Measurements from ENCODE around the gene SLC6A11.

The SLC6A11 gene

GRCh38 chr3:10944866-10945265 is 128.8 kb downstream of the SLC6A11 start:
- no peak for ATAC-seq (ENCODE audit: low read depth)
- DNase-seq (ENCODE audit: low spot score in 2 of 2): no peak
- Mint-ChIP-seq H3K4me3 (no peak overlapping the region), H3K36me3 (no peaks in the 10 kb centered on the region), H3K27me3 (peaks cover 11% of the 10 kb centered on the region), H3K9me3 (peaks cover 2% of the 10 kb centered on the region), H3K27ac (no peak overlapping the region), H3K4me1 (no peaks in the 10 kb centered on the region)

DNA sequence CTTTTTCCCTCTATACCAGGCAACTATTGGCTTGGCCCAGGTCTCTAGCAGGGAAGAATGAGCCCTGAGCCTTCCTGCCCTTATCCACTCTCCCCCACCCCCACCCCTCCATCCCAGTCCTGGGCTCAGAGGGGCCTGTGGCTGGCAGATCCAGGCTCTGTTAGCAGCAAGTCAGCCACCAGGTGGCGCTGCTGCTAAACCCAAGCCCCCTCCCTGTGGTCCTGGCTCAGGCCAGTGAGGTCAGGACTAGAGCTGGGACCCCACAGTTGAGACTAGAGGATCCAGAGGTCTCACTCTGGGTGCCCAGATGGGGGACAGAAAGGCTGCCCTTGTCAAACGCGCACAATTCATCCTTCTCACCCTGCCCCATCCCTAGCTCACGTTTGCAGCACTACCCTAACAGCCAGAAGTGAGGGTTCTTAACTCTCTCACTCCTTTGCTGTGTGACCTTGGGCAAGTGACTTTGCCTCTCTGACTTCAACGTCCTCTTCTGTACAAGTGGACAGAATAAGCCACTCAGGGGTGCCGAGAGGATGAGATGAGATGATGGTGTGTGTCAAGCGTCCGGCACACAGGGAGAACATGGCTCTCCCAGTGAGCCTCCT is 129.8 kb downstream of the SLC6A11 start:
- H3K4me3 Mint-ChIP-seq: no peak overlapping the region
- no peak overlapping the region for H3K27ac Mint-ChIP-seq
- ATAC-seq (ENCODE audit: low read depth) (peak; percentile 73), DNase-seq (ENCODE audit: low spot score in 2 of 2) (peak; percentile 35 to 59)
- H3K27me3 Mint-ChIP-seq: peaks cover 14% of the 10 kb centered on the region
- peaks cover 2% of the 10 kb centered on the region for H3K9me3 Mint-ChIP-seq
- no peaks in the 10 kb centered on the region for H3K36me3 Mint-ChIP-seq
- H3K4me1 Mint-ChIP-seq: no peaks in the 10 kb centered on the region

GRCh38 chr3:10946526-10946925 is 130.5 kb downstream of the SLC6A11 start:
- H3K27me3 Mint-ChIP-seq: peaks cover 14% of the 10 kb centered on the region
- ATAC-seq (ENCODE audit: low read depth) (no peak), DNase-seq (ENCODE audit: low spot score in 2 of 2) (no peak)
- no peaks in the 10 kb centered on the region for H3K4me1 Mint-ChIP-seq
- H3K4me3 Mint-ChIP-seq: no peak overlapping the region
- H3K9me3 Mint-ChIP-seq: peaks cover 2% of the 10 kb centered on the region
- H3K27ac Mint-ChIP-seq: no peak overlapping the region
- H3K36me3 Mint-ChIP-seq: no peaks in the 10 kb centered on the region

- Mint-ChIP-seq H3K4me1 (no peaks in the 10 kb centered on the region), H3K4me3 (no peak overlapping the region), H3K27ac (no peak overlapping the region), H3K27me3 (peaks cover 12% of the 10 kb centered on the region), H3K36me3 (no peaks in the 10 kb centered on the region), H3K9me3 (no peaks in the 10 kb centered on the region)
- ATAC-seq (ENCODE audit: low read depth) (no peak), DNase-seq (ENCODE audit: low spot score in 2 of 2) (no peak)
These were observed 132.3 kb downstream of the SLC6A11 start for GRCh38 chr3:10948326-10948725.

- Mint-ChIP-seq H3K4me3 (no peak overlapping the region), H3K9me3 (no peaks in the 10 kb centered on the region), H3K27me3 (peaks cover 18% of the 10 kb centered on the region), H3K27ac (no peak overlapping the region), H3K36me3 (no peaks in the 10 kb centered on the region), H3K4me1 (no peaks in the 10 kb centered on the region)
- DNase-seq (ENCODE audit: low spot score in 2 of 2) (no peak), ATAC-seq (ENCODE audit: low read depth) (no peak)
These were observed 133.2 kb downstream of the SLC6A11 start for GRCh38 chr3:10949197-10949596.

GRCh38 chr3:10950476-10951294 is 134.7 kb downstream of the SLC6A11 start:
- no peaks in the 10 kb centered on the region for H3K9me3 Mint-ChIP-seq
- H3K36me3 Mint-ChIP-seq: no peaks in the 10 kb centered on the region
- H3K4me3 Mint-ChIP-seq: no peak overlapping the region
- DNase-seq (ENCODE audit: low spot score in 2 of 2): no peak
- H3K27me3 Mint-ChIP-seq: peaks cover 17% of the 10 kb centered on the region
- H3K4me1 Mint-ChIP-seq: no peaks in the 10 kb centered on the region
- ATAC-seq (ENCODE audit: low read depth): no peak
- no peak overlapping the region for H3K27ac Mint-ChIP-seq

GRCh38 chr3:10951295-10951926 is 135.4 kb downstream of the SLC6A11 start:
- no peak for DNase-seq (ENCODE audit: low spot score in 2 of 2)

DNA sequence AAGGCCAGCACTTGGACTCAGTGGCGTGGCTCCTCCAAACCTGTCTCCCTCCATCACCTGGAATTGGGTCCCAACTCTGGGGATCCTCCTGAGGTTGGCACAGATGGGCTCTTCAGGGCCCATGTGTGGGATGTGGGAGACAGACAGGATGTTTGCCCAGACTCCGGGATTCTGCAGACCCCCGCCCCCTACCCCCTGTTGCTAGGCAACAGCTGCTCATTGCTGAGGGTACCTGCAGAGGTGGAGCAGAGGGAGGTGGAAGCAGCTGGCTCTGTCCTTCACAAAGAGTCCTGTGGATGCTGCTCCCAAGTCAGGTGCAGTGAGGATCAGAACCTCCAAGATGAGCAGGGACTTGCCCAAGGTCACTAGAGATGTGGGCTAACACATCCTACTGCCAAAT is 136.5 kb downstream of the SLC6A11 start:
- no peak for ATAC-seq (ENCODE audit: low read depth)
- Mint-ChIP-seq H3K27ac (no peak overlapping the region), H3K4me1 (no peaks in the 10 kb centered on the region), H3K4me3 (no peak overlapping the region), H3K36me3 (no peaks in the 10 kb centered on the region), H3K9me3 (no peaks in the 10 kb centered on the region), H3K27me3 (peaks cover 15% of the 10 kb centered on the region)
- DNase-seq (ENCODE audit: low spot score in 2 of 2): no peak

More at GRCh38 chr3:10951295-10951926, 135.4 kb downstream of the SLC6A11 start:
- Mint-ChIP-seq H3K4me1 (no peaks in the 10 kb centered on the region), H3K36me3 (no peaks in the 10 kb centered on the region), H3K9me3 (no peaks in the 10 kb centered on the region), H3K4me3 (no peak overlapping the region), H3K27ac (no peak overlapping the region), H3K27me3 (peaks cover 18% of the 10 kb centered on the region)
- ATAC-seq (ENCODE audit: low read depth): no peak

GRCh38 chr3:10954740-10955139 is 138.7 kb downstream of the SLC6A11 start:
- ATAC-seq (ENCODE audit: low read depth) (no peak), DNase-seq (ENCODE audit: low spot score in 2 of 2) (no peak)
- no peaks in the 10 kb centered on the region for H3K4me1 Mint-ChIP-seq
- H3K36me3 Mint-ChIP-seq: no peaks in the 10 kb centered on the region
- no peak overlapping the region for H3K4me3 Mint-ChIP-seq
- peaks cover 12% of the 10 kb centered on the region for H3K27me3 Mint-ChIP-seq
- no peak overlapping the region for H3K27ac Mint-ChIP-seq
- no peaks in the 10 kb centered on the region for H3K9me3 Mint-ChIP-seq

- ATAC-seq (ENCODE audit: low read depth): no peak
- Mint-ChIP-seq H3K27ac (no peak overlapping the region), H3K27me3 (peaks cover 14% of the 10 kb centered on the region), H3K9me3 (no peaks in the 10 kb centered on the region), H3K36me3 (no peaks in the 10 kb centered on the region), H3K4me3 (no peak overlapping the region), H3K4me1 (no peaks in the 10 kb centered on the region)
- no peak for DNase-seq (ENCODE audit: low spot score in 2 of 2)
These were observed 139.9 kb downstream of the SLC6A11 start for GRCh38 chr3:10955711-10956453.

GRCh38 chr3:10956531-10956930 is 140.5 kb downstream of the SLC6A11 start:
- Mint-ChIP-seq H3K27ac (no peak overlapping the region), H3K9me3 (no peaks in the 10 kb centered on the region), H3K36me3 (no peaks in the 10 kb centered on the region), H3K4me3 (no peak overlapping the region), H3K27me3 (peaks cover 14% of the 10 kb centered on the region), H3K4me1 (no peaks in the 10 kb centered on the region)
- DNase-seq (ENCODE audit: low spot score in 2 of 2): no peak
- no peak for ATAC-seq (ENCODE audit: low read depth)

DNA sequence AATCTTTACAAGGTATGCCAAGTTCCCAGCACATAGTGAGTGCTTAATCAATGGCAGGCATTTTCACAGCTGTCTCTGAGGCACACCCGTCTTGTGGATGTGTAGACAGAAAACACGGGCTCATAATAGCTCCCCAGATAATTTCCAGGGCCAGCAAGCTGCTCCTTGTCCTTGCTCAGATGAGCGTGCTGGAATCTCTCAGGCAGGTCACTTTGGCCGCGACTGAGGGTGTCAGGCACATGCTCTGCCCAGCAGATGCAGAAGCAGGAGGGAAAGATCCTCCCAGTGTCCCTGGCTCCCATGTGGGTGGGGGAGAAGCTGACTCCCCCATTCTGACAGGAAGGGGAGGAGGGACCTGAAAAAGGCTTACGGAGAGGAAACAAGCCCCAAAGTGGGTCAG is 141.0 kb downstream of the SLC6A11 start:
- H3K9me3 Mint-ChIP-seq: no peaks in the 10 kb centered on the region
- DNase-seq (ENCODE audit: low spot score in 2 of 2) (no peak), ATAC-seq (ENCODE audit: low read depth) (no peak)
- H3K27ac Mint-ChIP-seq: no peak overlapping the region
- no peaks in the 10 kb centered on the region for H3K36me3 Mint-ChIP-seq
- H3K27me3 Mint-ChIP-seq: peaks cover 12% of the 10 kb centered on the region
- H3K4me3 Mint-ChIP-seq: no peak overlapping the region
- H3K4me1 Mint-ChIP-seq: no peaks in the 10 kb centered on the region

DNA sequence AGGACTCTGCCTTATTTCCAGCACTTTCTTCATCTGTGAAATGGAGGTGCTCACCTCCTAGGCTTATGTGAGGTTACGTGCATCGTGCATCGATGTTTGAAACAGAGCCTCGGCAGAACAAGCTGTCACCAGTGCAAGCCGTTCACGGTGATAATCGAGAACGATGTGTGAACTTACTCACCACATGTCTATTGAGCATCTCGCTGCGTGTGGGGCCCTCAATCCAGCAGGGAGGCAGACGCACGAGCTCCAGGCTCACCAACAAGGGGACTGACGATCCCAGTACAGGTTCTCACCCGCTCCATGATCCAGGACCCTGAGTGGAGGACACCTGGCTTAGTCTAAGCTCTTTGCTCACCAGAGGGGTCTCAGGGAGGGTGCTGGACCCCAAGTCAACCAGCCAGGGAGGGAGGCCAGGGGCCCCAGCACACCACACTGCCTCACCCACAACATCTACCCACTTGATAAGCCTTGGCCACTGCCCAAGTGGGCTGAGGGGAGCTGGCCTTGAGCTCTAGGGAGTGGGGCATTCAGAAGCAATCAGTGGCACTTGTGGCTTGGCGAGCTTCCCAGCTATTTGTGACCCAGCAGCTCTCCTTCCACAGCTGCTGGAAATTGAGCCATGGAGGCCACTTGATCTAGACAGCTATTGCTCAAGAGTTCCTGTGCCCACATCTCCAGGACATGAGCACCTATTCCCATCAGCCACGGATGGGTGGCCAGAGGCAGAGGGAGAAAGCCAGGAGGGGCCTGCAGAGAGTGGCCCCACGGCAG is 142.1 kb downstream of the SLC6A11 start:
- ATAC-seq (ENCODE audit: low read depth) (no peak), DNase-seq (ENCODE audit: low spot score in 2 of 2) (no peak)
- Mint-ChIP-seq H3K27me3 (peaks cover 12% of the 10 kb centered on the region), H3K4me1 (no peaks in the 10 kb centered on the region), H3K9me3 (no peaks in the 10 kb centered on the region), H3K36me3 (no peaks in the 10 kb centered on the region), H3K4me3 (no peak overlapping the region), H3K27ac (no peak overlapping the region)
